GM21515 (cell line): ENCODE data around the gene BEGAIN.

Source experiments
- ATAC-seq: cut with Tn5 transposase; IDR thresholded peaks from one replicate; pipeline ENCODE4 v1.9.1; 2021; ENCODE audit not compliant: unreplicated experiment

The BEGAIN gene

DNA sequence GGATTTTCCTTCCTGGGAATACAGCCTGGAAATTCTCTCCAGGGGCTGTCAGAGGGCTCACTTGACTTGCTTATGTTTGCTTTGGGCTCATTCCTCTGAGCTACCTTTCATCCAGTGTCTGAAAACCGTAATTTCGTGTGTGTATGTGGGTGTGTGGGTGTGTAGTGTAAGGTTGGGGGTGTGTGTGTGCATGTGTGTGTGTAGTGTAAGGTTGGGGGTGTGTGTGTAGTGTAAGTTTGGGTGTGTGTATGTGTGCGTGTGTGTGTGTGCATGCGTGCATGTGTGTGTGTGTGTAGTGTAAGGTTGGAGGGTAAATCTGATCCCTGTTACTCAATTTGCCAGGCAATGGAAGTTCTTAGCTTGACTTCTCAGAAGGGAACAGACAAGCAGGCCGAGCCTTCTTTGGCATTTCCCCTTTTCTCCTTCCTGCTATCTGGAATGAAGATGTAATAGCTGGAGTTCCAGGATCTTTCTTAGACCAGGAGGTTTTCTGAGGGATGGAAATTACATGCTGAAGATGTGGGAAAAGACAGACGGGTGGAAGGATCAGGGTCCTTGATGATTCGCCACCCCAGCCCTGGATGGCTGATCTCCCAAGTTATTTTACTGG, 15.5 kb upstream of the BEGAIN start:
- ATAC-seq = no peak

DNA sequence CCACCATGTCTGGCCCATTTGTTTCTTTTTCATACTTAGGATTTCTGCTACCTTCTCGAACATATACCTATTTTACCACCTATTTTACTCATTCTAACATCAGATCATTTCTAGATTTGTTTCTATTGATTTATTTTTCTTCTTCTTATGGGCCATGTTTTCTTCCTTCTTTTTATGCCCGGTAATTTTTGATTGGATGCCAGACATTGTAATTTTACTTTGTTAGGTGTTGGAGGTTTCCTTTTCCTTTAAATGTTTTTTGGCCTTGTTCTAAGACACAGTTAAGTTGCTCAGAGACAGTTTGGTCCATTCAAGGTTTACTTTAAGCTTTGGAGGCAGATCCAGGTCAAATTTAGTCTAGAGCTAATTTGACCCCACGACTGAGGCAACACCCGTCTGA, 14.7 kb upstream of the BEGAIN start:
- no peak for ATAC-seq

GRCh38 chr14:100601064-100601463, 13.8 kb upstream of the BEGAIN start:
- ATAC-seq = no peak

GRCh38 chr14:100599981-100600380, 12.8 kb upstream of the BEGAIN start:
- ATAC-seq = no peak

GRCh38 chr14:100594625-100594951, 7.4 kb upstream of the BEGAIN start:
- ATAC-seq = no peak

GRCh38 chr14:100593751-100594624, 6.8 kb upstream of the BEGAIN start:
- no peak for ATAC-seq

GRCh38 chr14:100592972-100593371, 5.8 kb upstream of the BEGAIN start:
- ATAC-seq = no peak

GRCh38 chr14:100592461-100592891, 5.3 kb upstream of the BEGAIN start:
- no peak for ATAC-seq

DNA sequence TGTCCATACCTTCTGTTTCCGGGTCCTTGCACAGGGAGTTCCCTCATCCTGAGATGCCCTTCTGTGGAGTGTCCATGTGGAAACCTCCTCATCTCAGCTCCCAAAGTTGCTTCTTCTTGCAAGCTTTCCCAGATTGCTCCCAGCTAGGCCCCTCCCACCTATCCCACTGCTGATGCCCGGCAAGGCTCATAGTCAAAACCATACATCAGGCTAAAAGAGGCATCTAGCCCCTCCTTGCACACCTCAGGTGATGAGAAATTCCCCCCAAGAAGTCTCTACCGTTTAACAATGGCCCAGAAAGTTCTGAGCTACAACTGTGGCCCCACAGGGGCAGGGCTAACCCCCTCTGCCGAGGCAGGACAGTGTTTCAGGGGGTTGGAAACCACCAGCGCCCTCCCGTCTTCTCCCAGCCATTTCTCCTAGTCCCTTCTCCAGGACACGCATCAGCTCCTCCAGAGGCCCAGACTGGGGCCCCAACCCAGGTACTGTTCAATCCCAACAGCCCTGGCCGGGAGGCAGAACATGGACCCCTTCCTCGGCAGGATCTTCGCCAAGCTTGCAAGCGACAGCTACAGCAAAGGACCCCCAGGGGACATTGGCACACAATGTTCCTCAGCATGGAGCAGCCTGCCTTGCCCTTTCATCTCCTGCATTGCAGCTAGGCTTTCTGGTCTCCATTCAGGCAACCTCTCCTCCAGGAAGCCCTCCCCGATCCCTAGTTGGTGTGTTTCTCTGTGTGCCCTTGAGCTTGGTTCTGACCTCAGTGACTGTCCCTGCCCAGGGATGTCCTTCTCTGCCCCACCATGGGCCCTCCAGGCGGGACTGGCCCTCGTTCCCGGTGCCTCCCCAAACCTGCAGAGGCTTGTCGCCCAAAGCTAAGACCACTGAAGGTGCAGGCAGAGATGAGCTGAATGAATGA, 4.5 kb upstream of the BEGAIN start:
- no peak for ATAC-seq

DNA sequence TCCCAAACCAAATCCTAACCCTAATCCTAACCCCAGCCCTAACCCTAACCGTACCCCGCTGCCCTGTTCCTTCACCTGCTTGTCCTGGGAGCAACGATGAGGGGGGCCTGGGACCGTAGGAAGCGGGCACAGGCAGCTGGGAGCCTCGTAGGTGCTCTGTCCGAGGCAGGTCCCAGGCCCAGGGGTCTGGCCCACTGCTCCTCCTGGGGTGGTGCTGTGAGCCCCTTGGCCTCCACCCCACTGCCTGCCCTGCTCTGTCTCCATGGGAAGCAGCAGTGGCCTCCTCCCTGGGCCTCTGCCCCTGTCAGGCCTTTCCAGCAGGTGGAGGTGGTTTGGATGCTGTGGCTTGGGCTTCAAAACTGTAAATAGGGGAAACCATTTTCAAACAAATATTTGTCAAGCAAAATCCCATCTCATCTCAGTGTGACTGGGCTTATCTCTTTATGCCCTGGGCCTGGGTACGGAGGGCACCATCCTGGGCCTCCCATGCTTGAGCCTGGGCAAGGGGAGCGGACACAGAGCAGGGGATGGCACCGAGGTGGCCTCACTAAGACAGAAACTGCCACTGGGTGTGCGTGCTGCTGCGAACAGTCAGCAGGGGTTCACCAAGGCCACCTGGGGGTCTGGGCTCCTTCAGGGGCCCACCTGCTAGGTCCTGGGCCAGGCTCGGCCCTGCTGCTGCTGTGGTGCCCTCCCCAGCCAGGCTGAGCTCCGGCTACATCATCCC, 3.7 kb upstream of the BEGAIN start:
- no peak for ATAC-seq

DNA sequence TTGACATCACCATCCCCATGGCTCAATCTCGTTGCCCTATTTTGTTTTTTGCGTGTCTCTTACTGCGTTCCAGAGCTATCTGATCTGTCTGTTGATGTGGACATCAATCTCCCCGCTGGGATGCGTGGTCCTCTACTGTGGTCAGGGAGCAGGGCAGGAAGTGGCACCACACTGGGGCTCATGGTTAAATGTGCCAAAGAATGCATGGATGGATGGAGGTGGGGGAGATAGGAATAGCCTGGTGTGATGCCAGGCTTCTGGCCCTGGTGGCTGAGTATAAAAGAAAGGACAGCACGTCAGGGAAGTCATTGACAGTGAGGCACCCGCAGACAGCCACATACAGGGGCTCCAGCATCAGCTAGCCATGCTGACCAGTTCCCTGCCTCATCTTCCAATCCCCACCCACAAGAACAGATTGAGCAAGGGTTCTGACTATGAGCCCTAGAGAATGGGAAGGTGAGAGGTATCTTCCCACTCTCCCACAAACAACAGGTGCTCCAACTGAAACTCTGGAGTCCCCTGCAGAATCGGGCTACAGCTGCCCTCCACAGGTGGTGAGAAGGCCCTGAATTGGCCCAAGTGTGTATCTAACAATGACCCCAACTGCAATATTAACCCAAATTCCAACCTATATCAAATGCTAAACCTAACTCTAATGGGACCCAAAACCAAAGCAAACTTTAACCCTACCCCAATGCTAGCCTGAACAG, 2.7 kb upstream of the BEGAIN start:
- no peak for ATAC-seq

DNA sequence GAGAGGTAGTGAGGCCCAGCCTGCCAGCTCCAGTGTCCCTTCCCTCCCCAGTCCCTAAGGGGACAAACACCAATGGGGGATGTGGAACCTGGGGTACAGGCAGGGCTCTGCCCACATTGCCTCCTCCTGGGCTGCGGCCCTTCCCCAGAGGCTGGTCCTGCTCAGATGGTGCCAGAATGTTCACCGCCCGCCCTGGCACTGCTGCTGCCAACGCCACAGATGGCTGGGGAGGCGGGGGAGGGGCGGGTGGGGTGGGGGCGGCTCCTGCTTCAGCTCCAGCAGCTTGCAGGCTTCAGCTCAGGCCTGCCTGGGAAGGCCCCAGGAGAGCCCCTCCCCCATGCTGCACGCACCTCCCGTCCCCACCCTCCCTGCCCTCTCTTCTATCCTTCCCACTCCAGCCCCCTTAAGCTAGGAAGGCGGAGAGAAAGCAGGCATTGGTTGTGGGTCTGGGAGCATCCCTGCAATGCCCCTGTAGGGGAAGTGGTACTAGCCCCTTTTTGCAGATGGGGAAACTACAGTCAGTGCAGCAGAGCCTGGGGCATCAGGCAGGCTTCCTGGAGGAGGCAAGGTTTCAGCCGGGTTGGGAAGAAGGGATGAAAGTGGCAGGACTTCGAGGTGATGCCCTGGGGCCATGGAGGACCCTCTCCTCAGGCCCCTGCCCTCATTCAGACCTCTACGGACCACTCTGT, 2.0 kb upstream of the BEGAIN start:
- ATAC-seq = no peak

DNA sequence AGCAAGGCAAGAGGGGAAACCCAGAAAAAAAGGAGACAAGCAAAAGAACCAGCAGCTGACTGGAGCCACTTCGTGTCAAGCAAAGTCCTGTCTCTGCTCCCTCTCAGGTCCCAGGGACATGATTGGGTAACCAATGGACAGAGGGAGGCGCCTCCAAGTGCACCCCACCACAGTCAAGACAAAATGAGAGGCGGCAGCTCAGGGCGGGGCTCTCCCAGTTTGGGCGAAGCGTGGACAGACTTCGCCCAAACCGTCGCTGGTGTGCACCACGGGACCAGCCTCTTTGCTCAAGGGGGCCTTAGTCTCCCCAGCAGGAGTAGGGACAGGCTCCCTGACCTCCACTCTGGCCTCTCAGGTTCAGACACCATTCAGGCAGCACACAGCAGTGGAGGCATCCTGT, 1.5 kb upstream of the BEGAIN start:
- no peak for ATAC-seq

- ATAC-seq = no peak
Measured at GRCh38 chr14:100587763-100588411, 670 bp upstream of the BEGAIN start.

DNA sequence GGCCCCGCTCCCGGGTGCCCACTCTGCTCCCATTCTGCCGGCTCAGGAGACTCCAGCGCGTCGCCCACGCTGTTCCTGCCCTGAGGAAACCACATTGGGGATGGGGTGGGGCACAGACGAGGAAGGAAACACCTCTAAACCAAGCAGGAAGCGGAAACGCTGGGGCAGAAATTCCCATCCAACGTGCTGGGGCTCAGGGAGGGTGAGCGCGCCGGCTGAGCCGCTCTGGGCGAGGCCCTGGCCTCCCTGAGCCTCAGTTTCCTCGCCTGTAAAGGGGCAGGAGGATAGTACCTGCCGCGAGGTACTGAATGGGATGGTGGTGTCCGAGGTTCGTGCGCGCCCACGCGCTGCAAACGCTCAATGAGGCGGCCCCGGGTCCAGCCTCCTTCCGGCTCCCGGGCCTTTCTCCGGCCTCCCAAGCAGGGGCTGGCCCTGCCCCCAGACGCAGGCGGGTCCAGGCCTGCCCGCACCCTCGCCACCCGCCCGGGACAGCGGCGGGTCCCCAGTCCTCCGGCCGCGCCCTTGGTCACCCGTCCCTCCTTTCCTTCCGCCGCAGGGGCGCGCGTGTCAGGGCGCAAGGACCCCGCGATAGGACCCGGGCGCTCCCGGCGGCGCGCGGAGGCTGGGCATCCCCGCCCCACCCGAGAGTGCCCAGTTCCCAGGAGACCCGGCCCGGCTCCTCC, 673 bp downstream of the BEGAIN start:
- ATAC-seq = no peak

- ATAC-seq = no peak
Measured at GRCh38 chr14:100586153-100586402, 1.1 kb downstream of the BEGAIN start.

DNA sequence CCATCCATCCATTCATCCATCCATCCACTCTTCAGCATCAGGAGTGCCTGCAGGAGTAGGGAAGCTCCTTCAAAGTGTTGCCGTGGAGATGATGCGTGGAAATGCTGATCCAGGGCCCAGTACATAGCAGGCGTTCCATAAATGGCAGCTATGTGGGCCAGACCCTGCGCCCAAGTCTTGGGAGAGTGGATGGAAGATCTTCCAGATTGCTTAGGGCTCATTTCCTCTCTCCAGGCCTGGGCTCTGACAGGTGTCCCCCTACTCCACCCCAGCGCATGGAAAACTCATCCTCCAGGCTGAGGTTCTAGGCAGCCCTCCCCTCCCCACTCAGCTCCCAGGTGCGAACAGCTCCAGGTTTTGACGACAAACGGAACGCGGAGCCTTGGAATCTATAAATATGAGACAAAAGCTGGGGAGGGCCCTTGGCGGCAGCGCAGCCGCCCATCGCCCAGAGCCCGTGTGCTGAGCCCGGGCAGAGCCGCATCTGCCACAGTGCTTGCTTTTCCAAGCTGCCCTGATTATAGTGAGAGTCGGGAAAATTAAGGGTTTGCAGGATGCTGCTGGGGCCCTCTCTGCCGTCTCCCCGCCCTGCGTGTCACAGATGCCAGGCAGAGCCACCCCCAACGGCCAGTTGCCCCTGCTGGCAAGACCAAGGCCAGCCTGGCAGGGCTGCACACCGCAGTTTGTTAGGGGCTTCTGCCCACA, 1.6 kb downstream of the BEGAIN start:
- ATAC-seq = no peak
